ENCODE measurements around the gene PARP12. TPM values are rescaled to one million over a fixed set of nuclear protein-coding genes. Genes with fewer than 3 reads are reported as not detected.

Gene PARP12
- total RNA-seq, 4 donors from 2014 or later: 121 to 184 (median 156) TPM

DNA sequence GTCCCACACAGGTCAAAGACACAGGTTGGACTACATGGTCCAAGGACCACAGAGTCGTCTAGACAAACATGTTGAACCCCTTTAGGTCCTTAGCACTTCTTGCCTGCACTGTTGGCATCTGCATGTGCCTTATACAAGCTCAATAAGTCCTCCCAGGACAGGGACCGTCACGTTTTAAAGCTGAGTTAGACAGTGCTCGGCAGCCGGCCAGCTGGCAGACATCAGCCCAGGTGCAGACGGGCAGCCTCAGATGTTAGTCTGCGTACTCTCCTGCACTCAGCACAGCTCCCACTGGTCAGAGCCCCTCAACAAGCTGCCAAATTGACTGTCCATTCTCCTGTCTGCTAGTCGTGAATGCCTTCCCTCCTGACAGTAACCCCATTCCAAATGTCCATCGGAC, 34.9 kb downstream of the PARP12 start:
- peak in 1 of 3 donors; percentile 9 for DNase-seq
- no peaks in the 10 kb centered on the region for H3K4me1 ChIP-seq
- H3K27ac ChIP-seq: no peak overlapping the region
- no peak for TF ChIP-seq POLR2A (IDR thresholded peaks at IDR 0.05)
- no peaks in the 10 kb centered on the region for H3K9me3 ChIP-seq
- H3K4me3 ChIP-seq: no peak overlapping the region
- no peaks in the 10 kb centered on the region for H3K27me3 ChIP-seq
- peaks cover 0 to 81% (median 0%) of the 10 kb centered on the region in 3 donors for H3K36me3 ChIP-seq

- H3K4me1 ChIP-seq: no peaks in the 10 kb centered on the region
- peaks cover 0 to 82% (median 0%) of the 10 kb centered on the region in 3 donors for H3K36me3 ChIP-seq
- H3K27me3 ChIP-seq: no peaks in the 10 kb centered on the region
- DNase-seq: no peak
- TF ChIP-seq, protein P1, sequence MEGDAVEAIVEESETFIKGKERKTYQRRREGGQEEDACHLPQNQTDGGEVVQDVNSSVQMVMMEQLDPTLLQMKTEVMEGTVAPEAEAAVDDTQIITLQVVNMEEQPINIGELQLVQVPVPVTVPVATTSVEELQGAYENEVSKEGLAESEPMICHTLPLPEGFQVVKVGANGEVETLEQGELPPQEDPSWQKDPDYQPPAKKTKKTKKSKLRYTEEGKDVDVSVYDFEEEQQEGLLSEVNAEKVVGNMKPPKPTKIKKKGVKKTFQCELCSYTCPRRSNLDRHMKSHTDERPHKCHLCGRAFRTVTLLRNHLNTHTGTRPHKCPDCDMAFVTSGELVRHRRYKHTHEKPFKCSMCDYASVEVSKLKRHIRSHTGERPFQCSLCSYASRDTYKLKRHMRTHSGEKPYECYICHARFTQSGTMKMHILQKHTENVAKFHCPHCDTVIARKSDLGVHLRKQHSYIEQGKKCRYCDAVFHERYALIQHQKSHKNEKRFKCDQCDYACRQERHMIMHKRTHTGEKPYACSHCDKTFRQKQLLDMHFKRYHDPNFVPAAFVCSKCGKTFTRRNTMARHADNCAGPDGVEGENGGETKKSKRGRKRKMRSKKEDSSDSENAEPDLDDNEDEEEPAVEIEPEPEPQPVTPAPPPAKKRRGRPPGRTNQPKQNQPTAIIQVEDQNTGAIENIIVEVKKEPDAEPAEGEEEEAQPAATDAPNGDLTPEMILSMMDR (IDR thresholded peaks at IDR 0.05): no peak
- TF ChIP-seq POLR2A (IDR thresholded peaks at IDR 0.05): no peak
- no peak overlapping the region for H3K27ac ChIP-seq
- H3K9me3 ChIP-seq: no peaks in the 10 kb centered on the region
- no peak overlapping the region for H3K4me3 ChIP-seq
Measured at GRCh38 chr7:140026935-140027334, 35.8 kb downstream of the PARP12 start.

DNA sequence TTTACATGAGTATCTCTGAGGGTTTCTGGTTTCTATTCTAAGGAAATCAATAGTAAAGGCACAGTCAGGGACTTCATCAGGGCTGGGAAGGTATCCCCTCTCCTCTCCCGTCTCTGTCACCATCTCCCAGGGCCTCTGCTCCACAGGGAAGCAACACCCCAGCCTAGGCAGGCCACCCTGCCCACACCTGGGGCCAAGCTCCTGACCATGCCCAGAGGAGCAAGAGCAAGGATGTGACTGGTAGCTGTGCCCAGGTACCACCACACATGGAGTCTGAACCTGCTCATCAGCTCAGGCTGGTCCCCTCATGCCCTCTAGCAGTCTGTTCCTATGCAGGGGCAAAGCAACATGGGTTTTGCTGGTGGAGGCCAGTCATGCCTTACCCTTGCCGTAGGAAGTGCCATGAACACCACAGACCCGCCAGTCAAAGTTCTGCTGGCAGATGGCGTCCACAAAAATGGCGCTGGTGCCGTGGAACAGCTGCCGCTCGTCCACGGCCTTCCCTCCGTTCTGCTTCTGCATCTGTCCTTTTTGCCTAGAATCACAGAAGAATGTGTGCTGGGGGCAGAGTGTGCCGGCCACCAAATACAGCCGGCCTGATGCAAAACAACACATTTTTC, 36.8 kb downstream of the PARP12 start:
- Histone ChIP-seq H3K27ac (no peak overlapping the region), H3K4me1 (no peaks in the 10 kb centered on the region), H3K4me3 (no peak overlapping the region), H3K27me3 (no peaks in the 10 kb centered on the region), H3K36me3 (peaks cover 0 to 77% (median 0%) of the 10 kb centered on the region in 3 donors), H3K9me3 (no peaks in the 10 kb centered on the region)
- TF ChIP-seq POLR2A (IDR thresholded peaks at IDR 0.05): no peak
- TF ChIP-seq, protein P1 (IDR thresholded peaks at IDR 0.05): no peak
- DNase-seq: no peak

DNA sequence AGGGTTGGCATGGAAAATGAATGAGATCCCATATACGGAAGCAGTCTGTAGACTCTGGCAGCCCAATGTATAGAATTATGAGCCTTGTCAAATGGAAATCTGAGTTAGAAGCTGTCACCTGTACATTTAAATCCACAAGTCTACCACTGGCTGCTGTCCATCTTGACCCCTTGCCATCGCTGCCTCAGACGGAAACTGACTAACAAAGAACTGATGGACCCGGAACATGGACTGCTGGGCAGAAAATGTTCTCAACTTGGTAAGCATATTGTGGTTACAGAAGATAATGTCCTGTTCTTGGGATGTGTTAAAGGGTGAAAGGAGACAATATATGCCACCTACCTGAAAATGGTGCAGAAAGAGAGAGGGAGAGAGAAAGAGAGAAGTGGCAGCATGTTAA, 37.5 kb downstream of the PARP12 start:
- DNase-seq: no peak
- no peaks in the 10 kb centered on the region for H3K9me3 ChIP-seq
- TF ChIP-seq POLR2A (IDR thresholded peaks at IDR 0.05): no peak
- TF ChIP-seq, protein P1 (IDR thresholded peaks at IDR 0.05): no peak
- H3K4me3 ChIP-seq: no peak overlapping the region
- peaks cover 0 to 73% (median 0%) of the 10 kb centered on the region in 3 donors for H3K36me3 ChIP-seq
- no peaks in the 10 kb centered on the region for H3K4me1 ChIP-seq
- no peak overlapping the region for H3K27ac ChIP-seq
- H3K27me3 ChIP-seq: no peaks in the 10 kb centered on the region

DNA sequence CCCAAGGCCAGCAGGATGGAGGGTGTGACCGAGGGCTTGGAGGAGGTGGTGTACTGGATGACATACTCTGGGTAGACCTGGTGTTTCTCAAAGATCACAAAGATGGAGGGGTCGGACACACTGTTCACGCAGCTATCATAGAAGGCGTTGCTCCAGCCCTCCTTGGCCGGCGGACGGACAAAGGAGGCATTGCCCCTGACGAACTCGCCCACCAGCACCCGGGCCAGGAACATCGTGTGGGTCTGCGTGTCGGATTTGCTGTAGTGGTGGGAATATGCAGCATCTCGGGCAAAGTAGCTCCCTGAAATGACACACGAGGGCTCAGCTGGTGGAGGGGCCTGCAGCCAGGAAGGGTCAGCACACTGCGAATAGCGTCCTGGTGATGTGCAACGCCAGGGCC, 38.2 kb downstream of the PARP12 start:
- H3K27ac ChIP-seq: no peak overlapping the region
- no peaks in the 10 kb centered on the region for H3K4me1 ChIP-seq
- no peak overlapping the region for H3K4me3 ChIP-seq
- peaks cover 0 to 73% (median 0%) of the 10 kb centered on the region in 3 donors for H3K36me3 ChIP-seq
- no peaks in the 10 kb centered on the region for H3K9me3 ChIP-seq
- no peak for DNase-seq
- H3K27me3 ChIP-seq: no peaks in the 10 kb centered on the region
- TF ChIP-seq, protein P1 (IDR thresholded peaks at IDR 0.05): no peak
- TF ChIP-seq POLR2A (IDR thresholded peaks at IDR 0.05): no peak

GRCh38 chr7:140023728-140024127, 39.0 kb downstream of the PARP12 start:
- DNase-seq: no peak
- H3K4me1 ChIP-seq: no peaks in the 10 kb centered on the region
- no peak overlapping the region for H3K4me3 ChIP-seq
- no peak overlapping the region for H3K27ac ChIP-seq
- H3K36me3 ChIP-seq: peaks cover 0 to 66% (median 0%) of the 10 kb centered on the region in 3 donors
- H3K9me3 ChIP-seq: no peaks in the 10 kb centered on the region
- no peaks in the 10 kb centered on the region for H3K27me3 ChIP-seq
- TF ChIP-seq, protein P1 (IDR thresholded peaks at IDR 0.05): no peak
- no peak for TF ChIP-seq POLR2A (IDR thresholded peaks at IDR 0.05)
